IMR-90 (cell line): Measurements from ENCODE around the gene AUTS2. TPM values are rescaled to one million over a fixed set of nuclear protein-coding genes. Genes with fewer than 3 reads are reported as not detected.
A peak's percentile ranks its signal among the peaks of the same experiment; 100 is the strongest.

ENCODE experiments used
- ATAC-seq: fragments of 200-7000 bp; cut with Tn5 transposase; 2 replicates; pipeline ENCODE4 v1.9.1; 2020; ENCODE audit warnings: low read depth, mild to moderate bottlenecking, moderate library complexity
- BruUV-seq: library from RNA; stranded (reverse); fragments of 400-500 nt; replicated peaks from 2 replicates; lab custom pipeline; 2021; lab: Mats Ljungman, UMichigan
- CTCF ChIA-PET: fragments of 300-600 bp; formaldehyde crosslinking; extraction: SDS; loops from one replicate; lab custom pipeline; 2021; ENCODE audit warnings: antibody characterized with exemption; lab: Yijun Ruan, JAX
- POLR2A ChIA-PET: fragments of 300-600 bp; sonication (Branson Sonifier 250); formaldehyde crosslinking; loops from one replicate; lab custom pipeline; 2022; ENCODE audit warnings: antibody characterized with exemption; ENCODE audit not compliant: unreplicated experiment; lab: Charles Lee
- DNase-seq: peaks from one replicate; pipeline ENCODE4 v3.0.0; 2013
- H2AFZ ChIP-seq: replicated peaks from 2 replicates; pipeline ENCODE3; 2013; ENCODE audit warnings: low read length, mild to moderate bottlenecking; ENCODE audit not compliant: poor library complexity
- H2AK5ac ChIP-seq: 2 replicates; pipeline ENCODE4 v1.6.1; 2013; ENCODE audit warnings: low read depth, low read length, inconsistent platforms
- H2AK9ac ChIP-seq: replicated peaks from 2 replicates; pipeline ENCODE3; 2013; ENCODE audit warnings: mild to moderate bottlenecking, low read depth, low read length, moderate library complexity; ENCODE audit not compliant: poor library complexity
- H2BK120ac ChIP-seq: 2 replicates; pipeline ENCODE4 v1.6.1; 2013; ENCODE audit warnings: low read depth, low read length, inconsistent platforms
- H2BK15ac ChIP-seq: 3 replicates; pipeline ENCODE4 v1.6.1; 2013; ENCODE audit warnings: low read depth, low read length, inconsistent platforms
- H2BK20ac ChIP-seq: 2 replicates; pipeline ENCODE4 v1.6.1; 2013; ENCODE audit warnings: low read depth, mild to moderate bottlenecking, inconsistent platforms, low read length, moderate library complexity
- H2BK5ac ChIP-seq: 2 replicates; pipeline ENCODE4 v1.6.1; 2013; ENCODE audit warnings: mild to moderate bottlenecking, low read depth, low read length, inconsistent platforms; ENCODE audit not compliant: poor library complexity, severe bottlenecking
- H3K14ac ChIP-seq: replicated peaks from 2 replicates; pipeline ENCODE4 v1.6.1; 2013; ENCODE audit warnings: low read depth, low read length, inconsistent platforms
- H3K18ac ChIP-seq: 2 replicates; pipeline ENCODE4 v1.6.1; 2013; ENCODE audit warnings: low read depth, low read length, control low read depth
- H3K23ac ChIP-seq: 2 replicates; pipeline ENCODE4 v1.6.1; 2013; ENCODE audit warnings: low read depth, low read length, inconsistent platforms
- H3K27ac ChIP-seq: 2 replicates; pipeline ENCODE4 v1.5.1; 2013; ENCODE audit warnings: mild to moderate bottlenecking, control low read depth, low read length; ENCODE audit not compliant: insufficient read depth
- H3K27me3 ChIP-seq: 2 replicates; pipeline ENCODE4 v1.6.1; 2013; ENCODE audit warnings: low read length; ENCODE audit not compliant: control insufficient read depth, insufficient read depth
- H3K36me3 ChIP-seq: 2 replicates; pipeline ENCODE4 v1.6.1; 2013; ENCODE audit warnings: low read length, mixed read lengths; ENCODE audit not compliant: control insufficient read depth, insufficient read depth
- H3K4ac ChIP-seq: 2 replicates; pipeline ENCODE4 v1.6.1; 2013; ENCODE audit warnings: low read depth, low read length, inconsistent platforms
- H3K4me1 ChIP-seq: 2 replicates; pipeline ENCODE4 v1.6.1; 2013; ENCODE audit warnings: low read length, mixed read lengths; ENCODE audit not compliant: control insufficient read depth, insufficient read depth
- H3K4me2 ChIP-seq: 2 replicates; pipeline ENCODE4 v1.6.1; 2013; ENCODE audit warnings: low read depth, mild to moderate bottlenecking, control low read depth, low read length, moderate library complexity
- H3K4me3 ChIP-seq: 2 replicates; pipeline ENCODE4 v1.5.1; 2013; ENCODE audit warnings: low read depth, mild to moderate bottlenecking, control low read depth, low read length, moderate library complexity; ENCODE audit not compliant: insufficient read depth
- H3K56ac ChIP-seq: 2 replicates; pipeline ENCODE4 v1.6.1; 2013; ENCODE audit warnings: low read length, inconsistent platforms; ENCODE audit not compliant: insufficient read depth; ENCODE audit errors: extremely low read depth
- H3K79me1 ChIP-seq, 2 experiments: 2 replicates each; pipeline ENCODE4 v1.6.1; 2013; ENCODE audit warnings: low read length in 2 of 2, inconsistent platforms in 1 of 2, low read depth in 1 of 2
- H3K9ac ChIP-seq: 2 replicates; pipeline ENCODE4 v1.6.1; 2013; ENCODE audit warnings: low read depth, low read length, control low read depth
- H3K9me1 ChIP-seq: 2 replicates; pipeline ENCODE4 v1.6.1; 2013; ENCODE audit warnings: low read length, inconsistent platforms; ENCODE audit not compliant: insufficient read depth
- H3K9me3 ChIP-seq: 2 replicates; pipeline ENCODE4 v1.6.1; 2013; ENCODE audit warnings: low read length; ENCODE audit not compliant: control insufficient read depth, insufficient read depth
- H4K20me1 ChIP-seq: 2 replicates; pipeline ENCODE4 v1.6.1; 2013; ENCODE audit warnings: low read length, inconsistent platforms; ENCODE audit not compliant: insufficient read depth
- H4K5ac ChIP-seq: 2 replicates; pipeline ENCODE4 v1.6.1; 2013; ENCODE audit warnings: mild to moderate bottlenecking, low read depth, low read length, control low read depth
- H4K8ac ChIP-seq, 2 experiments: 2 replicates each; pipeline ENCODE4 v1.6.1; 2013; ENCODE audit warnings: low read depth in 2 of 2, low read length in 2 of 2, control low read depth in 1 of 2, inconsistent platforms in 1 of 2
- H4K91ac ChIP-seq: 2 replicates; pipeline ENCODE4 v1.6.1; 2013; ENCODE audit warnings: low read depth, low read length, inconsistent platforms; ENCODE audit not compliant: insufficient read depth
- BHLHE40 ChIP-seq: fragments of 150-350 bp; IDR thresholded peaks from 2 replicates; pipeline ENCODE4 v1.6.1; 2016; ENCODE audit warnings: mild to moderate bottlenecking, low read depth, low read length
- CEBPB ChIP-seq: IDR thresholded peaks from 2 replicates; pipeline ENCODE4 v1.6.1; 2012; ENCODE audit warnings: low read depth, low read length, improper control_type of control experiment
- CTCF ChIP-seq: conservative IDR thresholded peaks from 2 replicates; pipeline ENCODE4 v1.5.1; 2012; ENCODE audit warnings: mild to moderate bottlenecking, low read depth, low read length, improper control_type of control experiment
- FOS ChIP-seq: fragments of 150-350 bp; IDR thresholded peaks from 2 replicates; pipeline ENCODE4 v1.6.1; 2016; ENCODE audit warnings: low read depth, low read length
- MAZ ChIP-seq: IDR thresholded peaks from 2 replicates; pipeline ENCODE4 v1.6.1; 2012; ENCODE audit warnings: low read depth, mild to moderate bottlenecking, low read length, improper control_type of control experiment, moderate library complexity, borderline replicate concordance
- NFE2L2 ChIP-seq: fragments of 150-350 bp; IDR thresholded peaks from 2 replicates; pipeline ENCODE4 v1.6.1; 2016; ENCODE audit warnings: low read depth, mild to moderate bottlenecking, low read length
- POLR2A ChIP-seq: IDR thresholded peaks from 2 replicates; pipeline ENCODE4 v1.6.1; 2012; ENCODE audit warnings: mild to moderate bottlenecking, low read depth, low read length
- RAD21 ChIP-seq: IDR thresholded peaks from 2 replicates; pipeline ENCODE4 v1.6.1; 2012; ENCODE audit warnings: low read length, improper control_type of control experiment
- RCOR1 ChIP-seq: IDR thresholded peaks from 2 replicates; pipeline ENCODE4 v1.6.1; 2012; ENCODE audit warnings: mild to moderate bottlenecking, low read length, improper control_type of control experiment; ENCODE audit not compliant: insufficient replicate concordance
- RFX5 ChIP-seq: IDR thresholded peaks from 2 replicates; pipeline ENCODE4 v1.8.0; 2012; ENCODE audit warnings: low read depth, mild to moderate bottlenecking, low read length, moderate library complexity
- SMC3 ChIP-seq: fragments of 150-350 bp; IDR thresholded peaks from 2 replicates; pipeline ENCODE4 v1.6.1; 2016; ENCODE audit warnings: low read depth, mild to moderate bottlenecking, antibody characterized with exemption, low read length, moderate library complexity
- USF2 ChIP-seq: fragments of 150-350 bp; IDR thresholded peaks from 2 replicates; pipeline ENCODE4 v1.6.1; 2017; ENCODE audit warnings: mild to moderate bottlenecking, antibody characterized with exemption, low read length, low read depth
- WGBS, 2 experiments: methylation state at CpG; one replicate each; pipeline versions ENCODE4 v1.1.5 to v1.1.7; 2013; ENCODE audit warnings: missing lambda C conversion rate in 2 of 2; ENCODE audit not compliant: insufficient read length in 1 of 2; ENCODE audit errors: extremely low coverage in 2 of 2; 5-methylcytosine and 5-hydroxymethylcytosine counted together
- dilution Hi-C: fragments of 300-500 bp; cut with HindIII; formaldehyde crosslinking; loops from one replicate; pipeline ENCODE4 v1.14.3; 2018; ENCODE audit warnings: low sequenced_read_pairs; ENCODE audit not compliant: unreplicated experiment
- in situ Hi-C: fragments of 300-500 bp; cut with MboI; formaldehyde crosslinking; loops from 3 replicates; pipeline ENCODE4 v1.14.3; 2019; ENCODE audit warnings: low sequenced_read_pairs, inconsistent platforms, mixed read lengths
- intact Hi-C: fragments of 100-400 bp; cut with micrococcal nuclease; formaldehyde crosslinking; loops from 2 replicates; pipeline ENCODE4 v1.10.0; 2022
- polyA plus RNA-seq, 3 experiments: library from polyadenylated mRNA; depleted of rRNA; stranded (reverse); fragments of >200 nt; gene quantifications; 2 replicates each; pipeline ENCODE4 v1.2.3, GENCODE V29; 2012; ENCODE audit warnings: low replicate concordance in 1 of 3
- total RNA-seq: library from RNA; depleted of rRNA; stranded (reverse); fragments of >200 nt; gene quantifications from 2 replicates; pipeline ENCODE4 v1.2.3, GENCODE V29; 2012

Gene AUTS2
- total and polyA plus RNA-seq, 2 of the 4 experiments (the other 2 are of a cell fraction), result 0.90 to 3.0 TPM

- dilution Hi-C loops, result no loop called here
- H3K23ac ChIP-seq, result no peak overlapping the region
These were observed 973.2 kb downstream of the AUTS2 start for GRCh38 chr7:70571403-70571934.

More at GRCh38 chr7:70571403-70571934, 973.2 kb downstream of the AUTS2 start:
- no peak overlapping the region for H3K18ac ChIP-seq
- no peaks in the 10 kb centered on the region for H3K36me3 ChIP-seq
- no peaks in the 10 kb centered on the region for H3K79me1 ChIP-seq
- H4K5ac ChIP-seq, result no peak overlapping the region
- CTCF ChIA-PET, result no interaction called here
- no peaks in the 10 kb centered on the region for H3K9me3 ChIP-seq
- no peak overlapping the region for H2BK20ac ChIP-seq
- in situ Hi-C loops, result no loop called here
- no peak overlapping the region for H3K4me2 ChIP-seq
- H2BK15ac ChIP-seq, result no peak overlapping the region
- H4K20me1 ChIP-seq, result no peaks in the 10 kb centered on the region
- TF ChIP-seq USF2, result no peak
- no peak for TF ChIP-seq RCOR1
- no peak for TF ChIP-seq CTCF
- no peak for TF ChIP-seq BHLHE40
- TF ChIP-seq CEBPB, result no peak
- TF ChIP-seq RAD21, result no peak
- TF ChIP-seq SMC3, result no peak
- no peak for TF ChIP-seq NFE2L2
- TF ChIP-seq MAZ, result no peak
- TF ChIP-seq POLR2A, result no peak
- TF ChIP-seq FOS, result no peak
- no peak for TF ChIP-seq RFX5
- POLR2A ChIA-PET, result no interaction called here
- WGBS, 2 experiments, result no CpG with 5 or more reads among the region's 5 CpGs
- no peak overlapping the region for H4K8ac ChIP-seq
- no peaks in the 10 kb centered on the region for H3K9me1 ChIP-seq
- no peak overlapping the region for H2BK5ac ChIP-seq
- no peak overlapping the region for H3K27ac ChIP-seq
- H2BK120ac ChIP-seq, result no peak overlapping the region
- ATAC-seq (peak; percentile 42), DNase-seq (peak; percentile 36)
- H3K14ac ChIP-seq, result no peak overlapping the region
- intact Hi-C loops, result no loop called here
- no peak overlapping the region for H4K91ac ChIP-seq
- no peaks in the 10 kb centered on the region for H3K27me3 ChIP-seq
- H3K4me1 ChIP-seq, result no peaks in the 10 kb centered on the region
- BruUV-seq, result no TSS peak
- H3K56ac ChIP-seq, result no peak overlapping the region
- no peak overlapping the region for H3K4ac ChIP-seq
- no peak overlapping the region for H2AFZ ChIP-seq
- H3K9ac ChIP-seq, result no peak overlapping the region
- H2AK5ac ChIP-seq, result no peak overlapping the region
- H3K4me3 ChIP-seq, result no peak overlapping the region
- H2AK9ac ChIP-seq, result no peak overlapping the region
